A172 (cell line): ENCODE data around the gene DENND1A. TPM values are rescaled to one million over a fixed set of nuclear protein-coding genes. Genes with fewer than 3 reads are reported as not detected.

Source experiments
- DNase-seq: peaks from one replicate; pipeline ENCODE4 v3.0.0-alpha.2; 2015; ENCODE audit warnings: low spot score
- total RNA-seq: library from RNA; depleted of rRNA; stranded (reverse); fragments of >200 nt; shearing (Covaris generic); gene quantifications from 2 replicates; pipeline ENCODE4 v1.2.3, GENCODE V29; 2014

DENND1A gene
- total RNA-seq, 1 experiment from 2014 or later = 30.8 TPM

- peak; percentile 57 for DNase-seq
These were observed 243.6 kb downstream of the DENND1A start for GRCh38 chr9:123686131-123686828.

GRCh38 chr9:123685489-123686083 lies 244.3 kb downstream of the DENND1A start:
- DNase-seq = no peak

GRCh38 chr9:123684393-123685149 lies 245.4 kb downstream of the DENND1A start:
- DNase-seq = no peak

GRCh38 chr9:123682746-123683145 lies 247.2 kb downstream of the DENND1A start:
- no peak for DNase-seq

DNA sequence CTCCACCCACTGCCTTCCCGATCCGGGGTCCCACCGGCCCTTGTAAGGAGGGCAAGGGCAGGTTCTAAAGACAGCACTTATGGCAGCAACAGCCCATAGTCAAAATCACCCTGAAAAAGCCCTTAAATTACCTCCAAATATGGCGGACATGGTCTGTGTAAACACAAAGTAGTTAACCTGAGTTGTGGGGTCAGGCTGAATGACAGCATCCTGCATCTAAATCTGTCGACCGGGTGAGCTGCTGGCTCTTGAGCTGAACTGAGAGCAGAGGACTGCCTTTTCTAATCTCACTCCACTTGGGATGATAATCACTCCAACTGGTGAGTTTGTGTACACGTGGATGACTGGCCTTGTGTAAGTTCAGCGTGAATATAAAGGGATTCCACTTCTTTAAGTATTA lies 249.6 kb downstream of the DENND1A start:
- DNase-seq = no peak

DNA sequence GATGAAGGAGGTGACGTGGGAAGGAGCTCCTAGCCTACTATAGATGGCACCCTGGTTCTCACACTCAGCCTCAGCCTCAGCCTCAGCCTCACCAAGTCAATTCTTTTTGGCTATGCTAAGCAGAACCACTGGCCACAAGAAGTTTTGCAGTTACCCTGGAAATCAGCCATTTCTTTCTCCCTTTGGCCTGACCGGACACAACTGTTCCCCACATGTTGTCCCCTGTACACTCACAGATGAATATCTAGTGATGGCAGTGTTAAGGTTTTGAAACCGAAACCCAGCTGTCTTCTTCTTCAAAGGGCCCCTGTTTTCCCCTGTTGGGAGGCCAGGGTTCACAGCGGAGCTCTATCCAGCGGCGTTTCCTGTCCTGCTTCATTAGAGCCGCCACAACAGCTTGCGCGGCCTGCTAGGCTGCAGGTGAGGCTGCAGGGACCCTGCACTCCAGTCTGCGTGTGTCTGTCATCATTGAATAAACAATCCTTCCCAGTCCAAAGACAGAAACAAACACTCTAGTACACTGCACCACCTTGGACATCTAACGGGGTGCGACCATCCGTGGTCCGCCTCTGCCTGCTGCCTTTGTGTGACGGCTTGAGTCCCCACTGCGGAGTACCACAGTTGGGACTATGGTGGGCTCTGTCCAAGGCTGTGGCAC lies 250.5 kb downstream of the DENND1A start:
- DNase-seq = no peak

- DNase-seq = no peak
These were observed 251.0 kb downstream of the DENND1A start for GRCh38 chr9:123678878-123679329.

GRCh38 chr9:123678038-123678877 lies 251.7 kb downstream of the DENND1A start:
- DNase-seq = no peak

- no peak for DNase-seq
These were observed 253.1 kb downstream of the DENND1A start for GRCh38 chr9:123676869-123677268.

GRCh38 chr9:123669346-123669745 lies 260.6 kb downstream of the DENND1A start:
- DNase-seq = no peak

- no peak for DNase-seq
These were observed 266.4 kb downstream of the DENND1A start for GRCh38 chr9:123663529-123663928.

GRCh38 chr9:123662057-123662776 lies 267.7 kb downstream of the DENND1A start:
- no peak for DNase-seq

DNA sequence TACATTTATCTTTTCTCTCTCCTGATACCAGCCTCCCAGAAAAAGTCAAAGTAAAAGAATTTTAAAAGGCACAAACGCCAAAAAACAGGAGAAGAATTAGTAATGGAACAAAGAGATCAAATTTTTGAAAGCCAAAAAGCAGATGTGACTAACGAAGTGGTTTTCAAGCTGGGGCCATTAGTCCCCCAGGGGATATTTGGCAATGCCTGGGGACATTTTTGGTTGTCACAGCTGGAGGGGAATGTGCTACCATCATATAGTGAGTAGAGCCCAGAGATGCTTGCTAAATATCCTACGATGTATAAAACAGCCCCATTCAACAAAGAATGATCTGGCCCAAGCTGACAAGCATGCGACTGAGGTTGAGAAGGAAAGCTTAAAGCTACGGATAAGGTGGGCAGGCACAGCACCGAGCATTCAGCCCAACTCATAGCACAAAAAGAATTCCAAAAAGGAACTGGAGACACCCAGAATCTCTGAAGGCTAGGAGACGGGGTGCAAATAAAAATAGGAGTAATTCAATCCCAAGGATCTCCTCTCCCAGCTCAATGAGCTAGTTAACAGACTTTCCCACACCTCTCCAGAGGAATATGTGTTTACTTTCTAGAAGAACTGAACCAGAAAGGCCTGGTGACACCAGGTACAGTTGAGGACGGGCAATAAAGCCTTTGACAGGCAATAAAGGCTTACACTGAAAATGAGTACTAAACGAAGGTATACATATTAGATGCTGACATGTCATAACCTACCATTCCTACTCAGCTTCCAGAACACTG lies 269.0 kb downstream of the DENND1A start:
- no peak for DNase-seq

DNA sequence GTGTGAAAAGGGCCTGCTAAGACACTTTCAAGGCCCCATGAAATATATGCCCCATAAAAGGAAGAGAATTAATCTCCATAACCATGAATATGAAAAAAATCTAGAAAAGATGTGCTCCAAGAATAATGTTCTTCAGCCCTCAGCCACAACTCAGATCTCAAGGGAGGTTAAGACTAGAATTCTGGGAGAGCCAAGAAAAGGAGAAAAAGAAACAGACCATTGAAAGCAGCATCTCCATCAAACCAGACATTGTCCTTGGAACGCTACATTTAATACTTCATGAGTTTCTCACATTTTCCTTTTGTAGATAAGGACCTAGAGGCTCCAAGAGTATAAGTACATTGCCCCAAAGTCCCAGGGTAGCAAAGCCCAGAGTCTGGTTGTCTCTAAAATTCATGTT lies 270.6 kb downstream of the DENND1A start:
- no peak for DNase-seq

- DNase-seq = no peak
These were observed 271.1 kb downstream of the DENND1A start for GRCh38 chr9:123658792-123659191.

GRCh38 chr9:123657941-123658340 lies 272.0 kb downstream of the DENND1A start:
- DNase-seq = no peak

GRCh38 chr9:123657099-123657498 lies 272.8 kb downstream of the DENND1A start:
- no peak for DNase-seq

- DNase-seq = peak; percentile 30
These were observed 273.4 kb downstream of the DENND1A start for GRCh38 chr9:123656565-123656964.

DNA sequence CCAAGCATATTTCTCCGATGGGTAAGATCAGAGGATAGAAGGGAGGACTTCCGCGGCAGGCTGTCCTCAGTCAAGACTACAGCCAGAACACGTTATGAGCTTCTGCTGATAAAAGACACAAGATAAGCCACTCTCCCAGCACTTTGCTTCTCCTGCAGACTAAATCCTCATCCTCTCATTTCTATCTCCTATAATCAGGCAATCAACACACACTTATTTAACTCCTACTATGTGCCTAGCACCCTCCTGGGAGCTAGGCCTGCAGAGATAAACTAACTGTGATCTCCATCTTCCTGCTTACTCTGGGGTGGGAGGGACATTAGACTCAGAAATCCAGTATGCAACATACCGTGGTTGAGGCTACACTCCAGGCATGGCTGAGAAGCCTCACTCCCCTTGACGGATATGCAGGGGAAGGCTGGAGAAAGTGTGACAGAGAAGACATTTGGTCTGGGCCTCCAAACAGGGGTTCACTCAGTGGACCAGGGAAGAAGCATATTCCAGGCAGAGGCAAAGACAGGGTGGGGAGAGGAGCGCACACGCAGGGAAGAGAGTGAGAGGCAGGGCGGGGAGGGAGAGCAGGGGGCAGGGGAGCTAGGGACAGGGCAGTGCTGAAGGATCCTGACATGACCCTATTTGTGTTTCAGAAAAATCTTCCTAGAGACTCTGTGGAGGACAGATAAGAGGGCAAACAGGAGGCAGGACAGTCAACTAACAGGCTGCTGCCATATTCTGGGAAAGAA lies 274.1 kb downstream of the DENND1A start:
- DNase-seq = no peak
